ENCODE data around the gene CEP250.
A peak's percentile ranks its signal among the peaks of the same experiment; 100 is the strongest.

The CEP250 gene

DNA sequence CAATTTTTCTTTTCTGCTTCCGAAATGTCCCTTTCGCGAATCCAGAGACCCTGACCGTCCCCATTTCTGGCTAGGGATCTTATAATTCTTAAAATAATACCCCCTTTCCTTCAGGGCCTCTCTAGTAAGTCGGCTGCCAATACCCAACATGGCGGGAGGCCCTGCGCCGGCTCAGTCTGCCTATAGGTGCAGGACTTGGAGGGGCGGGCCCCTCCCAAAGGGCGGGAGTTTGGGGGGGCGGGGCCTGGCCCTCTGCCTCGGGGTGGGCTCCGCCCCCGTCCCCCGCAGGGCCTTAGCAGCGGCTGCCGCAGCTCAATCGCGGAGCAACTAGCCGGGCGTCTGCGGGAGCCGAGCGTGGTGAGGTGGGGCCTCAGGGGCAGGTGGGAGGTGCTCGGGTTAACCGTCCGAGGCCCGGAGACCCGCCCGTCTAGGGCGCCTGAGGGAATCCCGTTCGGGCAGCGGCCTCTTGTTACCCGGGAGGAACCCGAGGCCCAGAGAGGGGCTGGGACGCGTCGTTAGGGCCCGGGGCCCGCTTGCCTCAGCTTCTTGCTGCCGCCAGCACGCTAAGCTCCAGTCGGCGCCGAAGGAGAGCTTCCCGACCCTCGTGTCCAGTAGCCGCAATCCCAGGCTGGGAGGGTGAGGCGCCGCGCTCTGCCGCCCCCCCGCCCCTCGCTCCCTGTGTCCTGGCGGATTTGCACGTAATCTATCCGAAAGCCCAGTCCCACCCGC is at the start of gene CEP250:
CEP250 (plus strand) TSS at position 718 of the 729 bp plus-strand sequence. CDS start 6,770 bp downstream, outside the sequence.
- peak; percentile 57 for DNase-seq (ENCODE audit: insufficient read length, low spot score)
- no peak for TF ChIP-seq CTCF (IDR thresholded peaks at IDR 0.05; ENCODE audit: insufficient read depth, missing control alignments)
- FAIRE-seq = no peak

DNA sequence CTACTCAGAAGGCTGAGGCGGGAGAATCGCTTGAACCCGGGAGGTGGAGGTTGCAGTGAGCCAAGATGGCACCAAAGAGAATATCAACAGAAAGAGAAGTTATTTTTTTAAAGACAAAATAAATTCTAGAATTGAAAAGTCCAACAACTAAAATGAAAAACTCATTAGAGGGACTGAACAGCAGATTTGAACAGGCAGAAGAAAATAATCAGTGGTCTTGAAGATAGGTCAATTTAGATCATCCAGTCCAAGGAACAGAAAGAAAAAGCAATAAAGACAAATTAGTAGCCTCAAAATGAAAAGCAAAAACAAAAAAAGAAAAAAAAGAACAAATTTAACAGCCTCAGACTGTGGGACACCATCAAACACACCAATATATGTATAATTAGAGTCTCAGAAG is 49.6 kb upstream of the CEP250 start:
- FAIRE-seq = no peak
- TF ChIP-seq CTCF (IDR thresholded peaks at IDR 0.05; ENCODE audit: insufficient read depth, missing control alignments) = no peak
- no peak for DNase-seq (ENCODE audit: insufficient read length, low spot score)

- FAIRE-seq (no peak), DNase-seq (ENCODE audit: insufficient read length, low spot score) (no peak)
- no peak for TF ChIP-seq CTCF (IDR thresholded peaks at IDR 0.05; ENCODE audit: insufficient read depth, missing control alignments)
These were observed 47.1 kb upstream of the CEP250 start for GRCh38 chr20:35408270-35408669.

DNA sequence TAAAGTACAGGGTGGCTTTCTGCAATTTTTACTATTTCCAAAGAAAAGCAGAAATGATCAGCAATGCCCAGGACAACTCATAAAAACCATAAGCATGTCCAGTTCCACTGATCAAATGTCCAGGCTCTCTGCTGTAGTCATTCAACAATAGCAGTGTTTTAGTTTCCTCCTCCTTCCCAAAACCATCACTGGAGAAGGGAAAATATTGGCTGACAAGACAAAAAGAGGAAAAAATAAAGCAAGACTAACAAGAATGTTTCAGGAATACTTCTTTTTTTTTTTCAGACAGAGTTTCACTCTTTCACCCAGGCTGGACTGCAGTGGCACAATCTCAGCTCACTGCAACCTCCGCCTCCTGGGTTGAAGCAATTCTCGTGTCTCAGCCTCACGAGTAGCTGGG is 45.9 kb upstream of the CEP250 start:
- no peak for FAIRE-seq
- no peak for DNase-seq (ENCODE audit: insufficient read length, low spot score)
- no peak for TF ChIP-seq CTCF (IDR thresholded peaks at IDR 0.05; ENCODE audit: insufficient read depth, missing control alignments)

DNA sequence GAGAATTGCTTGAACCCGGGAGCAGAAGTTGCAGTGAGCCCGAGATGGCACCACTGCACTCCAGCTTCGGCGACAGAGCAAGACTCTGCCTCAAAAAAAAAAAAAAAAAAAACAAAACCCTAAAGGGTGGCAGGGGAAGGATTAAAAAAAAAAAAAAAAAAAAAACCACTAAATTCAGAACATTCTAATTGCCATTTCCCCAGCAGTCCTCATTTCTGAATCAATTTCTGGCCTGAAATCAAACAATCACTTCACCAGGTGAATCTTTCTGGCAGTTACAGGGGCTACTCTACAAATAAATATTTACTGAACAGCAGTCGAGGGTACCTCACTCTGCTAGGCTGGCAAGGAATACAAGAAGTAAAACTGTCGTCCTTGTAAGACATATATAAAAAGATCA is 44.8 kb upstream of the CEP250 start:
- TF ChIP-seq CTCF (IDR thresholded peaks at IDR 0.05; ENCODE audit: insufficient read depth, missing control alignments) = no peak
- no peak for FAIRE-seq
- no peak for DNase-seq (ENCODE audit: insufficient read length, low spot score)

- no peak for TF ChIP-seq CTCF (IDR thresholded peaks at IDR 0.05; ENCODE audit: insufficient read depth, missing control alignments)
- FAIRE-seq (no peak), DNase-seq (ENCODE audit: insufficient read length, low spot score) (no peak)
These were observed 34.1 kb upstream of the CEP250 start for GRCh38 chr20:35421322-35421721.

GRCh38 chr20:35431621-35432429 is 23.6 kb upstream of the CEP250 start:
- no peak for TF ChIP-seq CTCF (IDR thresholded peaks at IDR 0.05; ENCODE audit: insufficient read depth, missing control alignments)
- no peak for FAIRE-seq
- DNase-seq (ENCODE audit: insufficient read length, low spot score) = no peak

Data from D721Med (cell line).